Omental fat pad (tissue), 4 donors: ENCODE data around the gene PYHIN1. TPM values are rescaled to one million over a fixed set of nuclear protein-coding genes. Genes with fewer than 3 reads are reported as not detected.

Source experiments
- ATAC-seq: fragments of 150-250 bp; one replicate; pipeline ENCODE4 v1.9.1; 2016; ENCODE audit warnings: mild to moderate bottlenecking, moderate library complexity; ENCODE audit not compliant: low FRiP score
- DNase-seq: peaks from one replicate; pipeline ENCODE4 v3.0.0-alpha.2; 2019; ENCODE audit warnings: low spot score
- total RNA-seq, 4 donors: library from RNA; depleted of rRNA; stranded (reverse); fragments of >200 nt; gene quantifications; one replicate each; pipeline ENCODE4 v1.1.0, GENCODE V29; 2016
- TF ChIP-seq, protein P1 (sequence below), 3 donors: fragments of 450-650 bp; IDR thresholded peaks; one replicate each; pipeline ENCODE4 v1.5.1; 2016 to 2017; ENCODE audit warnings: antibody characterized with exemption in 3 of 3, mild to moderate bottlenecking in 3 of 3, moderate library complexity in 2 of 3

Gene PYHIN1
- total RNA-seq, 4 donors from 2014 or later = 2.3 to 7.4 (median 3.9) TPM

DNA sequence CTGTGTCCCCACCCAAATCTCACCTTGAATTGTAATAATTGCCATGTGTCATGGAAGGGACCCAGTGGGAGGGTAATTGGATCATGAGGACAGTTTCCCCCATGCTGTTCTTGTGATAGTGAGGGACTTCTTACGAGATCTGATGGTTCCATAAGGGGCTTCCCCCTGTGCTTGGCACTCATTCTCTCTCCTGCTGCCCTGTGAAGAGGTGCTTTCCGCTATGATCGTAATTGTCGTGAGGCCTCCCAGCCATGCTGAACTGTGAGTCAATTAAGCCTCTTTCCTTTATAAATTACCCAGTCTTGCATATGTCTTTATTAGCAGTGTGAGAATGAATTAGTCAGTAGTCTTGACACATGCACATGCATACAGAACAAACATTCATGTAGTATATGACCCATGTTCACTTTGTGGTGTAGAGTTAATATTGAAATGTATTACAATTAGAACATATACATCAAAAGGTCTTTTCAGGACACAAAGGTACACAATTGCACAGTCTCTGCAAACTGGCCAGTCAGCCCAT is 61.5 kb downstream of the PYHIN1 start:
- no peak for ATAC-seq
- TF ChIP-seq, protein P1, sequence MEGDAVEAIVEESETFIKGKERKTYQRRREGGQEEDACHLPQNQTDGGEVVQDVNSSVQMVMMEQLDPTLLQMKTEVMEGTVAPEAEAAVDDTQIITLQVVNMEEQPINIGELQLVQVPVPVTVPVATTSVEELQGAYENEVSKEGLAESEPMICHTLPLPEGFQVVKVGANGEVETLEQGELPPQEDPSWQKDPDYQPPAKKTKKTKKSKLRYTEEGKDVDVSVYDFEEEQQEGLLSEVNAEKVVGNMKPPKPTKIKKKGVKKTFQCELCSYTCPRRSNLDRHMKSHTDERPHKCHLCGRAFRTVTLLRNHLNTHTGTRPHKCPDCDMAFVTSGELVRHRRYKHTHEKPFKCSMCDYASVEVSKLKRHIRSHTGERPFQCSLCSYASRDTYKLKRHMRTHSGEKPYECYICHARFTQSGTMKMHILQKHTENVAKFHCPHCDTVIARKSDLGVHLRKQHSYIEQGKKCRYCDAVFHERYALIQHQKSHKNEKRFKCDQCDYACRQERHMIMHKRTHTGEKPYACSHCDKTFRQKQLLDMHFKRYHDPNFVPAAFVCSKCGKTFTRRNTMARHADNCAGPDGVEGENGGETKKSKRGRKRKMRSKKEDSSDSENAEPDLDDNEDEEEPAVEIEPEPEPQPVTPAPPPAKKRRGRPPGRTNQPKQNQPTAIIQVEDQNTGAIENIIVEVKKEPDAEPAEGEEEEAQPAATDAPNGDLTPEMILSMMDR (IDR thresholded peaks at IDR 0.05) = no peak
- no peak for DNase-seq

DNA sequence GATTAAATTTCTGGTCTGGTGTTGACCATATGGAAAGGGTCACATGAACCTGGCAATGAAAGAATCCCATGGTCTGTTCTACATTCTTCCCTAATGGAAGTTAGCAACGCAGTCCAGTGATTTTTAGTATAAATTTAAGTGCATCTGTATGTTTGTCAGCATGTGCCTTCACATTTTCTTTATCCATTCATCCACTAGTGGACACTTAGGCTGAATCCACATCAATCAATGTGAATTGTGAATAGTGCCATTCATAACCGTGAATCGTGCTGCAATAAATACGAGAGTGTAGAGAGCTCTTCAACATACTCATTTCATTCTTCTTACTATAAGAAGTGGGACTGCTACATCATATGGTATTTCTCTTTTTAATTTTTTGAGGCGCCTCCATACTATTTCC is 65.6 kb downstream of the PYHIN1 start:
- TF ChIP-seq, protein P1 (IDR thresholded peaks at IDR 0.05) = no peak
- DNase-seq (no peak), ATAC-seq (no peak)

DNA sequence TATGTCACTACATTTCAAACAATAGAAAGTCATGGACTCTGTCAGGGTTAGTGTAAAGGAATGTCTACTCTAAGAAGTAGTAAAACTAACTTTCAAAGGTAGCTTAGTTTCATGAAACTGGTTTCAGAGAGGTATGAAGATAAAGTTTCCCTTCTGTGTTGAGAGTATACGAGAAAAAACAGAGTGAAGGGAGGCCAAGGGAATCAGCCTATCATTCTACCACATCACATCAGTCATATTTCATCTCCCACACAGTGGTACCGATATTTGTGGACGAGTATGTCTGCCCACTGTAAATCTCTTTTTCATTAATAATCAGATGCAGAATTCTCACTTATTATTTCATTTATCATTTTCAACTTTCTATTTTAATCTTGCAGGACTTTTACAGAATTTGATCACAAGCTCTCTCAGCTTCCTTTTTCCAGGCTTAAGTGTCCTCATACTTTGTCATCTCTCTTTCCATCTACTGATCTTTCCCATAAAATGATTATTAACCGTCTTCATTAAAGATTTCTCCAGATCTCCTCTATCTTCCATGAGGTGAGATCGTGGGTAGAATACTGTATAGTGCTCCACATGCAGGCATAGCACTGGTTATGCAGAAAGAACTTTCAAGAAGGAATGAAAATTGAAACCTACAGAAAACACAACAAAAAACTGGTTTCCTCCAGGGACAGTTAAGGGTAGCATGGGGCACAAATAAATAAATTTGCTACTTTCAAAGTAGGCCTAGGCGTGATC is 66.9 kb downstream of the PYHIN1 start:
- TF ChIP-seq, protein P1 (IDR thresholded peaks at IDR 0.05) = no peak
- no peak for ATAC-seq
- DNase-seq = no peak

DNA sequence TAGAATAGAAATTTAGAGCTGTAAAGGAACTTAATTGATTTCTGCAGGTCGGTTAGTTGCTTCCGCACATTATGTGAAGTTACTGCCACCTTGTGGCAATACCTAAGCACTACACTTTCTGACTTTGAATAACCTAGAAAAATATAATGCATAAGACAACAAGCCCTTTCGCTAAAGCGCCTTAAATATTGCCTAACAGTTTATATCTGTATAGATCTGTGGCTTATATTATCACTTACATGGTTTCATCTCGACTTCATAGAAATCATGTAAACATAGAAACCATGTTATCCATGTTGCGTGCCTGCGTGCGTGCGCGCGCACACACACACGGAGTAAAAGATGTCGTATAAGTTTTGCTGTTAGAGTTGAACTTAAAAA is 67.4 kb downstream of the PYHIN1 start:
- DNase-seq = no peak
- TF ChIP-seq, protein P1 (IDR thresholded peaks at IDR 0.05) = peak in 2 of 3 donors; percentile 62 to 68
- ATAC-seq = peak; percentile 40

DNA sequence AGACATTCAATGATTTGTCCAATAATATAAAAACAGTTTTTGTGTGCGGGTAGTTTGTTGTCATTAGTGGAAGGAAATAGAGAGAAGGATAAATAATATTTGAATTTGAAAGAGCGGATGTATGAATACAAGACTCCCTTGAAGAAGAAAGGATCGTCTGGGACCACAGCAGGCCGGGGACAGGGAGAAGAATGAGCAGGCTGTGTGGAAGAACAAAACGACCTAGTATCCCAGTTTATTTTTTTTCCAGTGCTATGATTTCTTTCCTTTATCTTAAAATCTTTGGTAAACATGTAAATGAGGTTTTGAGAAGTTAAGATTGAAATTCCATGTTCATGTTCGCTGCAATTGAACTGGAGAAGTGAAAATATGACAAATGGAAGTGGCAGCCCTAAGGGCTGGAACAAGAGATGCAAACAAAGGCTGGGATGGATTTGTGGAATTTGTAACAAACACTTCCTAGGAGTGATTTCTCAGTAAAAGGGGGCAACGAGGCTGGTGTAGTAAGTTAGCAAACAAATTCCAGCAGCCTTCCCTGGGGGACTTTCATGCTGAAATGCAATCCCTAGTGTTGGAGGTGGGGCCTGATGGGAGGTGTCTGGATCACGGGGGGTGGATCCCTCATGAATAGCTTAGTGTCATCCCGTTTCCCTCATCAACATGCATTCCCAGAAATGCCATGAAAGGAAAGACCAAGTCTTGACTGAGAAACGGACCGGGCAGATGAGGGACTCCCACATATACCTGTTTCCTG is 68.1 kb downstream of the PYHIN1 start:
- DNase-seq (peak; percentile 55), ATAC-seq (peak; percentile 89)
- TF ChIP-seq, protein P1 (IDR thresholded peaks at IDR 0.05) = no peak

DNA sequence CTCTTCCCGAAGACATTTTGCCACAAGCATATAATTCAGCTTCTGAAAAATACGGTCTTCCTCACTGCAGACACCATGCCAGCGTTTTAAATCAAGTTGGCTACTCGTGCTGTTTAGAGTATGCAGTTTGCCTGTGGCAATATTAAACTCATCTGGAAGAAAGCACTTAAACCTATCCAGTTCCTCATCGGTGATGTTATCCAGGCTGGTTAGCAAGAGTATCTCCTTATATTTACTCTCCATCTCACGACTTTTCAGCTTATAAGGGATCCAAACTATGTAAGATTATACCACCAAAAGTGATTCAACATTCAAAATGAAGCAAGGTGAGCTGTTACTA is 68.7 kb downstream of the PYHIN1 start:
- ATAC-seq (peak; percentile 12), DNase-seq (no peak)
- TF ChIP-seq, protein P1 (IDR thresholded peaks at IDR 0.05) = no peak
